ENCODE data around the gene ZNF414. TPM values are rescaled to one million over a fixed set of nuclear protein-coding genes. Genes with fewer than 3 reads are reported as not detected.

ZNF414 gene
- total RNA-seq, 2 experiments from 2014 or later: 8.7 to 47.5 TPM

- H3K4me3 ChIP-seq (ENCODE audit: low read depth, low read length, poor library complexity, severe bottlenecking): no peak overlapping the region
- POLR2A ChIA-PET: no interaction called here
- BruUV-seq (replicated peaks): no TSS peak
- H2AFZ ChIP-seq (ENCODE audit: low read length): no peak overlapping the region
- no peaks in the 10 kb centered on the region for H3K4me1 ChIP-seq (ENCODE audit: insufficient read depth, low read length, poor library complexity, severe bottlenecking)
- no peak for TF ChIP-seq CTCF (conservative IDR thresholded peaks at IDR 0.05; ENCODE audit: low read length)
- TF ChIP-seq EZH2phosphoT487 (IDR thresholded peaks at IDR 0.05; ENCODE audit: borderline replicate concordance, low read depth, low read length): no peak
- no peak for DNase-seq (ENCODE audit: low spot score)
- H3K36me3 ChIP-seq (ENCODE audit: insufficient read depth, low read length): no peaks in the 10 kb centered on the region
- intact Hi-C loops (cut with micrococcal nuclease; ENCODE audit: unreplicated experiment): no loop called here
- no peak overlapping the region for H3K27ac ChIP-seq (ENCODE audit: low read depth, low read length, poor library complexity, severe bottlenecking)
- H3K4me2 ChIP-seq (ENCODE audit: low read length): no peak overlapping the region
- no peaks in the 10 kb centered on the region for H3K9me3 ChIP-seq (ENCODE audit: low read length)
- CTCF ChIA-PET (ENCODE audit: unreplicated experiment): no interaction called here
- no peaks in the 10 kb centered on the region for H3K9me2 ChIP-seq (ENCODE audit: insufficient read depth, low read length)
- H3K79me2 ChIP-seq (ENCODE audit: insufficient read depth, low read depth, low read length): no peaks in the 10 kb centered on the region
- no peaks in the 10 kb centered on the region for H4K20me1 ChIP-seq (ENCODE audit: insufficient read depth, low read length)
Measured at GRCh38 chr19:8530061-8530679, 16.2 kb upstream of the ZNF414 start.

DNA sequence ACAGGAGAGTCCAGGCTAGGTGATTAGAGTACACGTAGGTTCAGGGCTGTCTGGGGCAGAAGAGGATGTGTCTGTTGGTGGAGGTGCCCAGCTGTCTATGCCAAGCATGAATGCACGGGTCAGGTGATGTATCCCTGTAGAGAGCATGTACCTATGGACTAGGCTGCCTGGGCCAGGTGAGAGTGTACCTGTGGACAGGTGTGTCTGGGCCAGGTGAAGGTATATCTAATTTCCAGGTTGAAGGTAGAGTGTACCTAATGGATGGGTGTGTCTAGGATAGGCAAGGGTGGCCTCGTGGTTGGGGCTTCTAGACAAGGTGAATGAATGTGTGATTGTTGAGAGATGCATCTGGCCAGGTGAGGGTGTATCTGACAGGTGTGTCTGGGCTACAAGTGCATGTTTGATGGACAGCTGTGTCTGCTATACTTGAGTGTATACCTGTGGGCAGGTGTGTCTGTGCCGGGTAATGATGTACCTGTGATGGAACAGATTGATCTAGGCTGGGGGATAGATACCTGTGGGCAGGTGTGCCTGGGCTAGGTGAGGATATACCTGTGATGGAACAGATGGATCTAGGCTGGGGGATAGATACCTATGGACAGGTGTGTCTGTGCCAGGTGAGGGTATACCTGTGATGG is 15.5 kb upstream of the ZNF414 start:
- Histone ChIP-seq H3K27ac (ENCODE audit: low read depth, low read length, poor library complexity, severe bottlenecking) (no peak overlapping the region), H4K20me1 (ENCODE audit: insufficient read depth, low read length) (no peaks in the 10 kb centered on the region), H3K4me1 (ENCODE audit: insufficient read depth, low read length, poor library complexity, severe bottlenecking) (no peaks in the 10 kb centered on the region), H2AFZ (ENCODE audit: low read length) (no peak overlapping the region), H3K4me3 (ENCODE audit: low read depth, low read length, poor library complexity, severe bottlenecking) (no peak overlapping the region), H3K79me2 (ENCODE audit: insufficient read depth, low read depth, low read length) (no peaks in the 10 kb centered on the region), H3K36me3 (ENCODE audit: insufficient read depth, low read length) (no peaks in the 10 kb centered on the region), H3K4me2 (ENCODE audit: low read length) (no peak overlapping the region), H3K9me2 (ENCODE audit: insufficient read depth, low read length) (no peaks in the 10 kb centered on the region), H3K9me3 (ENCODE audit: low read length) (no peaks in the 10 kb centered on the region)
- intact Hi-C loops (cut with micrococcal nuclease; ENCODE audit: unreplicated experiment): no loop called here
- no peak for DNase-seq (ENCODE audit: low spot score)
- POLR2A ChIA-PET: no interaction called here
- no TSS peak for BruUV-seq (replicated peaks)
- CTCF ChIA-PET (ENCODE audit: unreplicated experiment): no interaction called here
- TF ChIP-seq CTCF (conservative IDR thresholded peaks at IDR 0.05; ENCODE audit: low read length) (no peak), EZH2phosphoT487 (IDR thresholded peaks at IDR 0.05; ENCODE audit: borderline replicate concordance, low read depth, low read length) (no peak)

- no peaks in the 10 kb centered on the region for H3K9me3 ChIP-seq (ENCODE audit: low read length)
- no TSS peak for BruUV-seq (replicated peaks)
- no peak overlapping the region for H3K4me2 ChIP-seq (ENCODE audit: low read length)
- H3K4me1 ChIP-seq (ENCODE audit: insufficient read depth, low read length, poor library complexity, severe bottlenecking): no peaks in the 10 kb centered on the region
- no peak overlapping the region for H3K27ac ChIP-seq (ENCODE audit: low read depth, low read length, poor library complexity, severe bottlenecking)
- no peak overlapping the region for H2AFZ ChIP-seq (ENCODE audit: low read length)
- H3K36me3 ChIP-seq (ENCODE audit: insufficient read depth, low read length): no peaks in the 10 kb centered on the region
- H3K9me2 ChIP-seq (ENCODE audit: insufficient read depth, low read length): no peaks in the 10 kb centered on the region
- intact Hi-C loops (cut with micrococcal nuclease; ENCODE audit: unreplicated experiment): no loop called here
- ChIA-PET CTCF (ENCODE audit: unreplicated experiment) (no interaction called here), POLR2A (no interaction called here)
- no peak for DNase-seq (ENCODE audit: low spot score)
- H4K20me1 ChIP-seq (ENCODE audit: insufficient read depth, low read length): no peaks in the 10 kb centered on the region
- H3K4me3 ChIP-seq (ENCODE audit: low read depth, low read length, poor library complexity, severe bottlenecking): no peak overlapping the region
- H3K79me2 ChIP-seq (ENCODE audit: insufficient read depth, low read depth, low read length): no peaks in the 10 kb centered on the region
- TF ChIP-seq CTCF (conservative IDR thresholded peaks at IDR 0.05; ENCODE audit: low read length) (no peak), EZH2phosphoT487 (IDR thresholded peaks at IDR 0.05; ENCODE audit: borderline replicate concordance, low read depth, low read length) (no peak)
Measured at GRCh38 chr19:8528500-8528899, 14.5 kb upstream of the ZNF414 start.

Measured in OCI-LY7 (cell line).